BJ (cell line): ENCODE measurements around the gene EXOC8. TPM values are rescaled to one million over a fixed set of nuclear protein-coding genes. Genes with fewer than 3 reads are reported as not detected.

ENCODE experiments used
- CTCF ChIA-PET: fragments of 350-600 bp; formaldehyde crosslinking; extraction: SDS; loops from one replicate; lab custom pipeline; 2021; ENCODE audit warnings: antibody characterized with exemption, inconsistent platforms; lab: Yijun Ruan, JAX
- POLR2A ChIA-PET: fragments of 300-600 bp; sonication (Branson Sonifier 250); formaldehyde crosslinking; extraction: SDS; loops from one replicate; lab custom pipeline; 2021; ENCODE audit warnings: antibody characterized with exemption; lab: Charles Lee
- DNase-seq: peaks from one replicate; pipeline ENCODE4 v3.0.0-alpha.2; 2011; ENCODE audit warnings: low read depth
- H3K27me3 ChIP-seq: 2 replicates; pipeline ENCODE4 v1.6.0; 2011; ENCODE audit warnings: low read length; ENCODE audit not compliant: control insufficient read depth, insufficient read depth
- H3K36me3 ChIP-seq: 2 replicates; pipeline ENCODE4 v1.5.1; 2011; ENCODE audit warnings: low read length; ENCODE audit not compliant: control insufficient read depth, insufficient read depth
- H3K4me3 ChIP-seq: 2 replicates; pipeline ENCODE4 v1.5.1; 2011; ENCODE audit warnings: low read depth, mild to moderate bottlenecking, control low read depth, low read length
- CTCF ChIP-seq: IDR thresholded peaks from 2 replicates; pipeline ENCODE4 v1.5.1; 2011; ENCODE audit warnings: low read depth, mild to moderate bottlenecking, control low read depth, inconsistent platforms, low read length, moderate library complexity; ENCODE audit not compliant: insufficient read depth
- polyA plus RNA-seq: library from polyadenylated mRNA; depleted of rRNA; stranded (reverse); fragments of >200 nt; gene quantifications from 2 replicates; pipeline ENCODE4 v1.2.3, GENCODE V29; 2011

Gene EXOC8
- polyA plus RNA-seq, 1 experiment, result 2.7 TPM

DNA sequence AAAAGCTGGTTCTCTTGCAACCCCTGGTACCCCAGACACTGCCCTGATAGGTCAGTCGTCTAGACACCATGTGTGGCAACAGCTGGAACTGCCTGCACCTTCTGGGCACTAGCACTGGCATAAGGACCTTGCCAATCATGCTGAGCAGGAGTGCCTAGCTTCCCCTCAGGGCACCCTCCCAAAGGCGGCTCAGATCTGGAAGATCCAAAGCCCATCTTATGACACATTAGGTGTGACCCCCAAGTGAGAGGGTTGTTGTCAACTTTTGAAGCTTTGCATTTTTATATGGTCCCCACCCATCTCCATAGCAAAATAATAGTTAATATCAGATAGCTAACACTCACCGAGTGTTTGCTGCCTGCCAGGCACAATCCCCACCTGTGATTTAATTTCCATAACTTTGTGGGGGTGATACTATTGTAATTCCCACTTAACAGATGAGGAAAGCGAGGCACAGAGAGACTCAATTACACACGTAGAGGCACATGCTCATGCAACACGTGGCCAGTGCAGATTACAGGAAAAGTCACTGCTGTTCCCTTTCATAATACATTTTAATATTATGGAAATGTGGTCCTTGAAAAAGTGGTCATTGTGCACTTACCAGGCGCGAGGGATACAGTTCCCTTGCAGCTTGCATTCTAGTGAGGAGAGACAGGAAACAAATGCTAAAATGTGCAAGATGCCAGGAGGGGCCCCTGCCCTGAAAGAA is 25.8 kb downstream of the EXOC8 start:
- CTCF ChIA-PET, result interaction anchor here (0.8 to 1.1 kb wide), 2 partner anchors 13 to 287 kb away, joined by 3 read pairs; no protein-coding TSS in a partner anchor

GRCh38 chr1:231310391-231310934 is 27.2 kb downstream of the EXOC8 start:
- no peaks in the 10 kb centered on the region; the same call in 1 of the 2 replicates for H3K27me3 ChIP-seq
- H3K4me3 ChIP-seq, result no peak overlapping the region
- no peak for TF ChIP-seq CTCF
- no peak for DNase-seq
- POLR2A ChIA-PET, result no interaction called here
- CTCF ChIA-PET, result interaction anchor here (0.8 kb wide), 1 partner anchor 16 kb away, joined by 3 read pairs; no protein-coding TSS in a partner anchor
- no peaks in the 10 kb centered on the region for H3K36me3 ChIP-seq

More for the DNA sequence above, 25.8 kb downstream of the EXOC8 start:
- Histone ChIP-seq H3K27me3 (no peaks in the 10 kb centered on the region; the same call in 1 of the 2 replicates), H3K4me3 (no peak overlapping the region), H3K36me3 (no peaks in the 10 kb centered on the region)
- POLR2A ChIA-PET, result no interaction called here
- DNase-seq, result no peak
- no peak for TF ChIP-seq CTCF

DNA sequence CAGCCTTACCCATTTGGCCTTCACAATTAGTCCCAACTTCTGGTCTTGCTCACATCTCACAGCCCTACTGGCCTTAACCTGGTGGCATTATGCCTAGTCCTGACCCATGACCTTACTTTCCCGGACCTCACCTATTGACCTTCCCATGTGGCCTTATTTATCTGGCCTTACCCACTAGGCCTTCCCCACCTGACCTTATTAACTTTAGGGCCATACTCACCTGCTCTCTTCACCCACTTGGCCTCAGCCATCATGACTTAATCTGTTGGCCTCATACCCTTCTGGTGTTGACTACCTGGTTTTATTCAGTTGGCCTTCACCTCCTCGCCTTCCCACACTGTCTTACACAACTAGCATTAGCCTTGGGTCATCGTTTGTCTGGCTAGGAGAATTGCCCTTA is 35.7 kb downstream of the EXOC8 start:
- Histone ChIP-seq H3K27me3 (no peaks in the 10 kb centered on the region), H3K4me3 (no peak overlapping the region), H3K36me3 (no peaks in the 10 kb centered on the region)
- TF ChIP-seq CTCF, result no peak
- ChIA-PET CTCF (no interaction called here), POLR2A (no interaction called here)
- DNase-seq, result no peak

DNA sequence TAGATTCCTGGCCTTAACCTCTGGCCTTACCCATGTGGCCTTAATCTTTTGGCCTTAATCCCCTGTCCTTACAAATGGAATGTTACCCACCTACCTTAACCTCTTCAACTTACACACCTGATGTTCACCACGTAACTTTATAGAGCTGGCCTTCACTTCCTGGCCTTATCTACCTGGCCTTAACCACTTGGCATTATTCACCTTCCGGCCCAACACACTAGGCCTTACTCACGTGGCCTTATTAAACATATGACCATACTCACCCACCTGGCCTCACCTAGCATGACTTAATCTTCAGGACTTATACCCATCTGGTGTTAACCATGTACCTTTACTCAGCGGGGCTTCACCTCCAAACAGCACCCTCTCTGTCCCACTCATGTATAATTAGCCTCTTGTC is 41.7 kb downstream of the EXOC8 start:
- no peak overlapping the region for H3K4me3 ChIP-seq
- CTCF ChIA-PET, result interaction anchor here (0.6 kb wide), 1 partner anchor 224 kb away, joined by 6 read pairs; no protein-coding TSS in a partner anchor

More for the DNA sequence above, 41.7 kb downstream of the EXOC8 start:
- no peak for TF ChIP-seq CTCF
- H3K27me3 ChIP-seq, result no peaks in the 10 kb centered on the region
- POLR2A ChIA-PET, result no interaction called here
- H3K36me3 ChIP-seq, result no peaks in the 10 kb centered on the region
- no peak for DNase-seq
